ENCODE results near the gene MGA.

DNA sequence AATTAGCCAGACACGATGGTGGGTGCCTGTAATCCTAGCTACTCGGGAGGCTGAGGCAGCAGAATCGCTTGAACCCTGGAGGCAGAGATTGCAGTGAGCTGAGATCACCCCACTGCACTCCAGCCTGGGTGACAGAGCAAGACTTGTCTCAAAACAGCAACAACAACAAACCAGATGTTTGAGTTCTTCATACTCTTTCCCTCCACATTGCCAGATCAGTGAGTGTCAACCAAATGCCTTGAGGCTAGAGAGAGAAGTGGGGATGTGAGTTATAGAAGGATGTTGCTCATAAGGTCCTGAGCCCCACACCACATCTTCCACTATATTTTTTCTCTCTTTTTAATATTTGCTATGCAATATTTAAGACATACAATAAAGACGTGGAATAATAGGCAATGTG is 133.9 kb downstream of the MGA start:
- TF ChIP-seq EZH2 (IDR thresholded peaks at IDR 0.05; ENCODE audit: insufficient read depth, poor library complexity, severe bottlenecking): no peak
- no peak for TF ChIP-seq EZH2phosphoT487 (IDR thresholded peaks at IDR 0.05; ENCODE audit: insufficient read depth, low read depth)
